Measurements from ENCODE around the gene CST7.
"Not testable (repeated sequence)": the region's sequence is repeated elsewhere in the genome, so short reads cannot be mapped to it uniquely, and the experiment has no call there.

Gene CST7, protein sequence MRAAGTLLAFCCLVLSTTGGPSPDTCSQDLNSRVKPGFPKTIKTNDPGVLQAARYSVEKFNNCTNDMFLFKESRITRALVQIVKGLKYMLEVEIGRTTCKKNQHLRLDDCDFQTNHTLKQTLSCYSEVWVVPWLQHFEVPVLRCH

DNA sequence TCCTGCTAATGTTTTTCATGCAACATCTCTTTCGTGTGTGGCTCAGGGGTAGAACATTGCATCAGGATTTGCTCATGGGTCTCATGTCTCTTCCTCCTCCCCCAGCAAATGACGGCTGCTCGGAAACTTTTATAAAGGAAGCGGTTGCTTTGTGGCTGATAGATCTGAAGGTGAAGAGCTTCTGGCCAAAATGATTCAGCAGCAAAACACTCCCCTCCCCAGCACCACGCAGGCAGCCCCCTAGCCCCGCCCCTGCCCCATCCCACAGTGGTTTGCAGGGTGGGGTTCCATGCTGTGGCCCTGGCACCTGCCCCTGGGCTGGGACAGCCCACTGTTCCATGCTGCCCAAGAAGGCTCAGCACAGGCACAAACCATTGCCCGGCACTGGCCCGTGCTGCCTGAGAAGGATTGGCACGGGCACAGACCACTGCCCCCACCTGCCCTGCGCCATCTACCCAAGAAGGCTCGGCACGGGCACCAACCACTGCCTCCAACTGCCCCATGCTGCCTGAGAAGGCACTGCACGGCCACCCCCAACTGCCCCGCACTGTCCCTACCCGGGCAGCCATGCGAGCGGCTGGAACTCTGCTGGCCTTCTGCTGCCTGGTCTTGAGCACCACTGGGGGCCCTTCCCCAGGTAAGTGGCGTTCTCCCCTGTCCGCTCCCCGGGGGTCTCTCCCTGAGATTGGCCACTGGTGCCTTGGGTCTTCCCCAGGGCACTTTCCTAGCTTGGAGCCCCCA lies at the start of gene CST7:
Gene CST7 (plus strand): TSS at position 331 of the 741 bp plus-strand sequence. CDS start 237 bp downstream, at position 568.
- peak; percentile 78 for DNase-seq (ENCODE audit: low read depth)

- DNase-seq (ENCODE audit: low read depth): no peak
Observed at GRCh38 chr20:24906806-24907205, 42.3 kb upstream of the CST7 start.

DNA sequence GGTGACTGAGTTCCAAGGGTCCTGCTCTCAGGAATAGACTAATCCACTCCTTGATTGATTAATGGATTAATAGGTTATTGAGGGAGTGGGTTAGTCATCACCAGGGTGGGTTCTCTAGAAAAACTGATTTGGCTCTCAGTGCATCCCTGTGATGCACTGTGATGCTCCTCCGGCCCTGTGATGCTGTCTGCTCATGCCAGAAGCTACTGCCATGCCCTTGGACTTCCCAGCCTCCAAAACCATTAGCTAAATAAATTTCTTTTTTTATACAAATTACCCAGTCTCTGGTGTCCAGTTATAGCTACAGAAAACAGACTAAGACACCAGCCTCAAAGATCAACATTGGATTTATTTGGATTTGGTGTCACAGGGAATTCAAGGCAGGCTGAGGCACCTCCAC lies 40.4 kb upstream of the CST7 start:
- DNase-seq (ENCODE audit: low read depth): no peak

GRCh38 chr20:24909086-24909780 lies 39.8 kb upstream of the CST7 start:
- DNase-seq (ENCODE audit: low read depth): no peak

- DNase-seq (ENCODE audit: low read depth): no peak
Observed at GRCh38 chr20:24909861-24910260, 39.2 kb upstream of the CST7 start.

DNA sequence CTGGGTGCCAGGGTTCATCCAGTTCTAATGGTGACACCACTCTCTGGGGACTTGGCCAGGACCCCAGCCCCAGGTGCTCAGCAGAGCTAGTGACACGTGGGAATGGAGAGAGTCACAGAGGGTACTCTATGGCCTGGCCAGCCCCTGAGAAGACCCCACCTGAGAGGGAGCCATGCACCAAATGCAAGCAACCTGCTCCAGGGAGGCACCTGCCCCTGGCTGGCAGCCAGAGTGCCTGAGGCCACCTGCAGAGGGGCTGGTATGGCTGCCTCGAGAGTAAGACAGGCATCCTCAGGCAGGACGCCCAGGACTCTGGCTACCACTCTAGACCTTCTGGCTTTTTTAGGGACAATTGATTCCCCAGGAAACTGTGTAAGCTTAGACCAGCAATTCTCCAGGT lies 38.6 kb upstream of the CST7 start:
- no peak for DNase-seq (ENCODE audit: low read depth)

DNA sequence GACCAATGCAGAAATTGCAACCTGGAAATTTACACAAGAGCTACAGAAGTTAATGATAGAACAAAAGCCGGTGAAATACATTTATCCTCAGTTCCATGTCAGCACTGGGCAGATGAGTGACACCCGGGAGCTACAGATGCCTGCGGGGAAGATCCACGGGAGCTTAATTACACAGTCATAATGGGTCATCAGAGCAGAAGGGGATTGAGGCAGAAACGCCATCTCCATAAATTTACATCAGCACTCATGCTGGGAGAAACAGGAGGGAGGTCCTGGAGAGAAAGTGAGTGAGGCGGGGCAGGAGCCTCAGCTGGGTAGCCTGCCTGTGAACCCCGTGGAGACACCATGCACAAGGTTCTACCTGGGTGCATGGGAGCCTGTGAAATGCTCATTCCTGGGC lies 37.6 kb upstream of the CST7 start:
- no peak for DNase-seq (ENCODE audit: low read depth)

DNA sequence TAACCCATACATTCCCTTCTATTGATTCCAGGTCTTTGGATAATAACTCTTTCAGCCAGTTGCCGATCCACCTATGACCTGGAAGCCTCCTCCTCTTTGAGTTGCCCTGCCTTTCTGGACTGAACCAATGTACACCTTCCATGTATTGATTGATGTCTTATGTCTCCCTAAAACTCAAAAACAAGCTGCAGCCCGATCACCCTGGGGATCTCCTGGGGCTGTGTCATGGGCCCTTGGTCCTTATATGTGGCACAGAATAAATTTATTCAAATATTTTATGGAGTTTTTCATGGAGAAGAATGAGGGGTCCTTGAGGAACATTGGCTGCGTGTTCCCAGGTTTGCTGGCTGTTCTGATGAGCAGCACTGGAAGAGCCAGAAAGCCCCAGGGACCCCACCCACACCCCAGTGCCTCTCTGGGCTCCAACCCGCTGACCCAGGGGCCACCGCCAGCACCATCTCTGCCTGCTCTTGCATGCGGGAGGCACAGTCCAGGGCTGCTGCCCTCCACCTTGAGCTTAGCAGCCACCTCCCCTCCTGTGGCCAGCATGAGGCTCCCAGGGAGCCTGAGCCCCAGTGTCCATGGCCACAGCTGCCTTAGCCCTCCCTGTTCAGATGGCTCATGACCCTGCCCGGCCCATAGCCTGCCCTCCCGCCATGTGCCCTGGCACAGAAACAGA lies 36.5 kb upstream of the CST7 start:
- DNase-seq (ENCODE audit: low read depth): no peak

GRCh38 chr20:24913076-24913628 lies 35.9 kb upstream of the CST7 start:
- DNase-seq (ENCODE audit: low read depth): no peak

GRCh38 chr20:24914388-24915241 lies 34.5 kb upstream of the CST7 start:
- DNase-seq (ENCODE audit: low read depth): no peak

DNA sequence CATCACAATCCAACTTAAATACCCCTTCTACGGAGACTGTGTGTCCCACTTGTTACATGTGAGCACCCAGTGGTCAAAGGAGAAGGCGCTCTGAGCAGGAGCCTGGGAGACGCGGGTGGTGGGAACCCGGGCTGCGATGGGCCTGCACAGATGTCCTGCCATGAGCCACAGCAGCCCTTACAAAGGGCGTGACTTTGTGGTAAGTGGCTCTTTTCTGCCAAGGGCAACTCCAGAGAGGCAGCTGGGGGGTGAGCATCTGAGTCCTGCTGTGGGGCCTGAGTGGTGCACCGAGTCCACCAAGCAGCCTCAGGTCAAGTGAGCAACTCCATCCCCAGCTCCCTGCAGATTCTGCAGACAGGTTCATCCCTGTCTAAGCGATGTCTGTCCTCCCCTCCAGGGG lies 33.6 kb upstream of the CST7 start:
- no peak for DNase-seq (ENCODE audit: low read depth)

- no peak for DNase-seq (ENCODE audit: low read depth)
Observed at GRCh38 chr20:24915892-24916291, 33.2 kb upstream of the CST7 start.

DNA sequence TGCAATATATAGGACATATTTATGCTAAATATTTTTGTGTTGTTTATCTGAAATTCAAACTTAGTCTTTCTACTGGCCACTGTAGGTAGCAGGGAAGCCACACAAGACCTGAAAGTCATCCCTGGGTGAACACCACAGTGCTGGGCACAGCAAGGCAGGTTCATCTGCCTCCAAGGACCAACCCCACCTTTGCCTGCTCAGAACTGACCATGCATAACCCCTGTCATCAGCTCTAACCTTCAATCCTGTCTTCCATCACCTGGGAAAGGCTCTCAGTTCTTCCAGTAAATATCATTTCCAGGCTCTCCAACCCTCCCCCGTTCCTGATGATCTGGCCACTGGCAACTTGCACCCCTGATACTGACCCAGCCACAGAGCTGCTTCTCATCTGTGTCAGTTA lies 32.7 kb upstream of the CST7 start:
- no peak for DNase-seq (ENCODE audit: low read depth)

DNA sequence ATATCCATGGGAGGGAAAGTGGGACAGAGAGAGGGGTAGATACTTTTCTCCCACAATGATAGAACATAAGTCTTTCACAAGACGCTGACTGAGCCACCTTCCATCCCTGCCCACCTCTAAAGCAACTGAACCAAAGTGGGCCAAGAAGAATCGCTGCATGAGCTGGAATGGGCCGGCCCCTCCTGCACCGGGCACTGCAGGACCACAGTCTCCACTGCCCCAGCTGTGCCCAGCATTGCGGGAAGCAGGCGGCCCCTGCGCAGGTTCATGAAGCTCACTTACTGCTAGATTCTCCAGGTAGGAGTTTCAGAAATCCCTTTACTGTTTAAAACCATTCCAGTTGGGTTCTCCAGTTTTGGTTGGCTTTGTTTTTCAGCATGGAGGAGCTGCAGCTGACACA lies 32.0 kb upstream of the CST7 start:
- DNase-seq (ENCODE audit: low read depth): no peak

GRCh38 chr20:24917797-24918578 lies 31.1 kb upstream of the CST7 start:
- DNase-seq (ENCODE audit: low read depth): peak; percentile 10

GRCh38 chr20:24918579-24919566 lies 30.2 kb upstream of the CST7 start:
- DNase-seq (ENCODE audit: low read depth): no peak

GRCh38 chr20:24919665-24920064 lies 29.4 kb upstream of the CST7 start:
- DNase-seq (ENCODE audit: low read depth): not testable (repeated sequence)

GRCh38 chr20:24920706-24921105 lies 28.4 kb upstream of the CST7 start:
- DNase-seq (ENCODE audit: low read depth): not testable (repeated sequence)

- not testable (repeated sequence) for DNase-seq (ENCODE audit: low read depth)
Observed at GRCh38 chr20:24929259-24929658, 19.8 kb upstream of the CST7 start.

All from stimulated activated CD8-positive, alpha-beta memory T cell treated with anti-CD3 and anti-CD28 coated beads, Interleukin-7, amount 100 ng/mL, for 24 hours (primary cell).